Omental fat pad (tissue), 4 donors: Measurements from ENCODE around the gene TBC1D10B. TPM values are rescaled to one million over a fixed set of nuclear protein-coding genes. Genes with fewer than 3 reads are reported as not detected.

Source experiments
- ATAC-seq: fragments of 150-250 bp; one replicate; pipeline ENCODE4 v1.9.1; 2016; ENCODE audit warnings: mild to moderate bottlenecking, moderate library complexity; ENCODE audit not compliant: low FRiP score
- DNase-seq: peaks from one replicate; pipeline ENCODE4 v3.0.0-alpha.2; 2019; ENCODE audit warnings: low spot score
- CTCF ChIP-seq, 3 donors: fragments of 450-650 bp; IDR thresholded peaks; one replicate each; pipeline ENCODE4 v1.5.1; 2016 to 2017; ENCODE audit warnings: antibody characterized with exemption in 3 of 3, mild to moderate bottlenecking in 3 of 3, moderate library complexity in 2 of 3
- total RNA-seq, 4 donors: library from RNA; depleted of rRNA; stranded (reverse); fragments of >200 nt; gene quantifications; one replicate each; pipeline ENCODE4 v1.1.0, GENCODE V29; 2016

TBC1D10B gene
- total RNA-seq, 4 donors from 2014 or later = 19.0 to 28.6 (median 26.7) TPM

DNA sequence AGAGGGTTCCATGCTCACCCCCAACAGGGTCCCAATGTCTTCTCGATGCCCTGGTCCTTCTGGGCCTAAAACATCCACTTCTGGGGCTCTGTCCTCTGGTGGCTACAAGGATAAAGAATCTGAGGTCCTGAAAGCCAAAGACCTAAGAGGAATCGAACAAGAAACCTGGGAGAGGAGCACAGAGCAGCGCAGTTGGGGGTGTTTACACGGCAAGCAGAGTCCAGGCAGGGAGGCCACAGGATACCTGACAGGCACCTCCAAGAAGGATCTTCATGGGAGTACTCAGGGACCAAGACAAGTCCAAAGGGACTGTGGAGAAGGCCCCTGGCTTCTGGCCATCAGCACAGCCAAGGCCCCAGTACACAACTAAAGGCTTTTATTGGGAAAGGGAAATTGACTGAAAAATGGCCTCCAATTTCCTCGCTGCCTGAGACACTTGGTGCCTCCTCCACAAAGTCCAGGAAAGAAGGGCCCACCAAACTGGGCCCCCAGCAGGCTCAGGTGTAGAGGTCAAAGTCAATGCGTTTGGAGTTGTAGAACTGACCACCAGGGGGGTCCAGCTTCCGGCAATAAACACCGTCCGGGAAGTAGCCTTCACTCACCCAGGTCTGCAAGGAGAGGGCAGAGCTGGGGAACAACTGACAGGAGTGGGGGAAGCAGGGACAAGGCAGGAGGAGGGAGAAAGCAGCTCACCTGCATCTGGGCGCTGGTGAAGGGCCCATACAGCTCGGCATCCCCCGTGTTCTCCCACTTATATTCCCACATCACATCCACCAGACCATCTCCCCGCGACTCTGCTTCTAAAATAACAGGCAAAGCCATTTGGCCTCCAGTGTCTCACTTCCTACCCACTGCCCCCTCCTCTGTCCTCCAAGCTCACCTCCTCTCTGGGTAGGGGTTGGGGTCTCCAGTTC, 17.5 kb downstream of the TBC1D10B start:
- no peak for ATAC-seq
- TF ChIP-seq CTCF (IDR thresholded peaks at IDR 0.05) = no peak
- DNase-seq = no peak

DNA sequence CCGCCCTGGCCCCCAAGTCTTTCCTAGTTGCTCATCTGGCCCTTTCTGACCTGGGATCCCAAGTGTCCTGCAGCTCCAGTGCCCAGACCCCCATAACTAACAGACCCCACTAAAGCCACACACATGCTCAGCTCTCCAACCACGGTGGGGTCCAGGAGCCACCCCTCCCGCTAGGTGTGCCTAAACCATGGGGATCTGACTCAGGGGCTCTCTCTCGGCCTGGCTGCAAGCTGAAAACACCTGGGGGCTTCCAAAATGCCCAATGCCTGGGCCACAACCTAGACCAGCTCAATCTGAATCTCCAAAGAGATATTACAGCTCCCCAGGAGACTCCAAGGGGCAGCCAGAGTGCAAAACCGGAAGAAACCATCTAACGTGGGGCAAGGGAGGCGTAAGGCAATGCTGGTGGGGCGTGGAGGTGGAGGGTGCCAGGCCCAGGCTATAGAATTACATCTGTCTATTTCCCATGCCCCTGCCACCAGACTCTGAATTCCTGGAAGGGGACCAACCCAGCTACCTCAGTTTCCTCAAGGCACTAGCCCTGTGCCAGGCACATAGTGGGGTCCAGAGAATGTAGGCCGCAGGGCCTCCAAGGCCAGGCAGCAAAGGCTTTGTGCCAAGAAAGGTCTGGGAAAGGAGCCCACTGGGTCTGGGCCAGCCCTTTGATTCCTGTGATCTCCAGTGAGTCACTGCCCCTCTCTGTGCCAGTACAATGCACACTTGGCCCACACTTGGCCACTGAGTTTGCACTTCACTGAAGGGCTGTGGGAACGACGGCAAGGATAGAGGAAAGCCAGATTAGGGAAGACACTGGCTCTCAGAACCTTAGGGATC, 18.5 kb downstream of the TBC1D10B start:
- DNase-seq (peak; percentile 62), ATAC-seq (peak; percentile 62)
- TF ChIP-seq CTCF (IDR thresholded peaks at IDR 0.05) = no peak

DNA sequence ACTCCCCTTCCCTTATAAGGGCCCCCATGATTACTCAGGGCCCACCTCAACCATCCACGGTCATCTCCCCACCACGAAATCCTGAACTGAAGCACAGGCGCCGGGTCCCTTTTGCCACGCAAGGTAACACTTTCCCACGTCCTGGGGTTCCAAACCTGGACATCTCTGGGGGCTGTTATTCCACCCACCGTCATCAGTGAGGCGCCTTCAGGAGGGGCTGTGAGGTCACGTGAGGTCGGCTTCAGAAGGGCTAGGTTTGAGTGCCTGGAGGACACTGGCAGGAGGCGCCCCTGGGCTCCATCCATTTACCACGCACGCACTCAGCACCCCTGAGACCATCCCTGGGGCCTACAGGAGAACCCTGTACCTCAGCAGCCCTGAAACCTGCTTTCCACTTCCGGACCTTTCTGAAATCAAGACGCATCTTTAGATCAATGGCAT, 19.3 kb downstream of the TBC1D10B start:
- TF ChIP-seq CTCF (IDR thresholded peaks at IDR 0.05) = no peak
- DNase-seq (no peak), ATAC-seq (no peak)

DNA sequence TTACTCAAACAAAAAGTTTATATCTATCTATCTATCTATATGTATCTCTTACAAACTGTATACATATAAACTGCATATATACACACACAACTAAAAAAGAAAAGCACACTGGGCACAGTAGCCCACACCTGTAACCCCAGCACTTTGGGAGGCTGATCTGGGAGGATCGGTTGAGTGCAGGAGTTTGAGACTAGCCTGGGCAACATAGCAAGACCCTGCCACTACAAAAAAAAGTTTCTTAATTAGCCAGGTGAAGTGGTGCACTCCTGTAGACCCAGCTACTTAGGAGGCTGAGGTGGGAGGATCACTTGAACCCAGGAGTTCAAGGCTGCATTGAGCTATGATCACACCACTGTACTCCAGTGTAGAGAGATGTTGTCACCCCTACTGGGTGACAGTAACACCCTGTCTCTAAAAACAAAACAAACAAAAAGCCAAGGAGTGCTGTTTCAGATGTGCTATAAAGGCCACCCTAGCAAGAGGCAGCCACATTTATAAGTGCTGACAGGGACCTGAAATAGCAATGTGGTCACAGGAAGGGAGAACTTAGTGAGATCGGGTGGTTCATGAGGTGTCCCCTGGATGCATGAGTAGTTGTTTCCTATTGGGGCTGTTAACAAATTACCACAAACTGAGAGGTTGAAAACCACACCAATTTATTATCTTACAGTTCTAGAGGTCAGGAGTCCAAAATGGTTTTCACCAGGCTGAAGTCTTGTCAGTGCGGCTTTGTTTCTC, 20.0 kb downstream of the TBC1D10B start:
- ATAC-seq = no peak
- DNase-seq = no peak
- no peak for TF ChIP-seq CTCF (IDR thresholded peaks at IDR 0.05)

- TF ChIP-seq CTCF (IDR thresholded peaks at IDR 0.05) = no peak
- no peak for ATAC-seq
- no peak for DNase-seq
Observed at GRCh38 chr16:30349675-30350074, 20.6 kb downstream of the TBC1D10B start.

- no peak for ATAC-seq
- no peak for TF ChIP-seq CTCF (IDR thresholded peaks at IDR 0.05)
- no peak for DNase-seq
Observed at GRCh38 chr16:30348929-30349328, 21.4 kb downstream of the TBC1D10B start.
